Measurements from ENCODE around the gene SYTL4.
A peak's percentile ranks its signal among the peaks of the same experiment; 100 is the strongest.

SYTL4 gene

GRCh38 chrX:100647095-100647494 lies 84.8 kb downstream of the SYTL4 start:
- peak; percentile 25 to 28 for DNase-seq

- no peak for DNase-seq
Observed at GRCh38 chrX:100645106-100645505, 86.8 kb downstream of the SYTL4 start.

- DNase-seq = no peak
Observed at GRCh38 chrX:100643956-100644860, 87.7 kb downstream of the SYTL4 start, which contains the start of gene SRPX2. SRPX2 (plus strand) TSS chrX:100644199; CDS start chrX:100646323, 2,124 bp downstream.

- no peak for DNase-seq
Observed at GRCh38 chrX:100643212-100643611, 88.7 kb downstream of the SYTL4 start.

GRCh38 chrX:100642290-100642689 lies 89.6 kb downstream of the SYTL4 start:
- no peak for DNase-seq

GRCh38 chrX:100636321-100636991 lies 95.5 kb downstream of the SYTL4 start, which contains the start of gene TSPAN6:
TSPAN6 (minus strand) TSS chrX:100636806; CDS start chrX:100636694, 112 bp downstream.
- peak; percentile 82 to 91 for DNase-seq

- peak in 1 of 2 experiments; percentile 49 for DNase-seq
Observed at GRCh38 chrX:100635989-100636320, 96.0 kb downstream of the SYTL4 start.

- no peak for DNase-seq
Observed at GRCh38 chrX:100635040-100635439, 96.9 kb downstream of the SYTL4 start.

GRCh38 chrX:100625985-100626491 lies 105.9 kb downstream of the SYTL4 start:
- DNase-seq = no peak

Measured in NCI-H526 (cell line).